ENCODE results near the gene YARS1. TPM values are rescaled to one million over a fixed set of nuclear protein-coding genes. Genes with fewer than 3 reads are reported as not detected.

YARS1 gene
- total and polyA plus RNA-seq, 8 donors = 25.1 to 135 (median 34.9) TPM

DNA sequence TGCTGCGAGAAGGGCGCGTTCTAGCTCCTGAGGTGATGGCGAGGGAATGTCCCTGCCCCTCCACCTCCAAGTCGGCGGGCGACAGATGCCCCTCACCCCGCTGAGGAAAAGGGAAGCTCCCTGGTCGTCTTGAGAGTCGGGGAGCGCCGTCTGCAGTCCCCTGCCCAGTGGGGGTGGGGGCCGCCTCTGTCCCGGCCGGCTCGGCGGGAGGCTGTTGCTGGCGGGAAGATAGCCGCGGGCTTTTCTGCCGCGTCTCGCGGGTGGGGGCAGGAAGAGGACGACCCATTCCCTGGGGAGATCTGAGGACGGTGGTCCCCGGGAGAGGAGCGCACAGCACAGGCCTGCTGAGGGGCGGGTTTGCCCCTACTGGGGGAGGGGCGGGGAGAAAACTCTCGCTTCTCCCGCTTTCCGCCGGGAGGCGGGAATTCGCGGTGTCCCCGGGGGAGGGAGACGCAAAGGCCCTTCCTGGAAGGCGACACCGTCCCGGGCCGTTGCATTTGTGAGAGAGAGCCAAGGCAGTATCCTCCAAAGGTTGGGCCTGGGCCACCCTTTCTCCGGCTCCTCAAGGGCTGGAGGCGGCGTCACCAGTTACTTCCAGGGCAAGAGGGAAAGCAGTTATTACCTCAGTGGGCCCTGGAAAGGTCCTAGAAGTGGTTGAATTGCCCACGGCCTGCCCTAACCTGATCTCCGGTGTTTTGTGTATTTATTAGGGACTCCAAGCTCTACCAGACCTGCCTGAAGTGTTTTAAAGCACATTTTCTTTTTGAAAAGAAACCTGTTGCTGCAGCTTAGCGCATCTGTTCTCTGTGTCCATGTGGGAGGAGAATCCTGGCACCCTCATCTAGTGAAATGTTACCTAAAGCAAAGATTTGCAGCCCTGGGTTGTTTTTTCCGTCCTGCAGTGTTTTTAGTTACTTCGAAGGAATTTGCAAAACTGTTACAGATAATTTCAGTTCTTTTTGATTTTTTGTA, 943 bp upstream of the YARS1 start:
- WGBS, 2 donors = 1 to 2% methylated on average over 44 to 51 of the region's 51 CpGs
- no peak for FAIRE-seq
- Histone ChIP-seq H3K27me3 (no peaks in the 10 kb centered on the region), H3K9me3 (no peaks in the 10 kb centered on the region), H3K4me3 (peak overlapping the region; percentile 65 to 96 (median 86)), H3K4me1 (peaks cover 17 to 32% (median 20%) of the 10 kb centered on the region in 3 donors), H3K36me3 (no peaks in the 10 kb centered on the region), H3K27ac (peak overlapping the region; percentile 76 to 89 (median 88))
- DNase-seq = peak; percentile 72 to 89 (median 78)
- intact Hi-C loops (cut with DNase I) = no loop called here
- TF ChIP-seq, protein P1, sequence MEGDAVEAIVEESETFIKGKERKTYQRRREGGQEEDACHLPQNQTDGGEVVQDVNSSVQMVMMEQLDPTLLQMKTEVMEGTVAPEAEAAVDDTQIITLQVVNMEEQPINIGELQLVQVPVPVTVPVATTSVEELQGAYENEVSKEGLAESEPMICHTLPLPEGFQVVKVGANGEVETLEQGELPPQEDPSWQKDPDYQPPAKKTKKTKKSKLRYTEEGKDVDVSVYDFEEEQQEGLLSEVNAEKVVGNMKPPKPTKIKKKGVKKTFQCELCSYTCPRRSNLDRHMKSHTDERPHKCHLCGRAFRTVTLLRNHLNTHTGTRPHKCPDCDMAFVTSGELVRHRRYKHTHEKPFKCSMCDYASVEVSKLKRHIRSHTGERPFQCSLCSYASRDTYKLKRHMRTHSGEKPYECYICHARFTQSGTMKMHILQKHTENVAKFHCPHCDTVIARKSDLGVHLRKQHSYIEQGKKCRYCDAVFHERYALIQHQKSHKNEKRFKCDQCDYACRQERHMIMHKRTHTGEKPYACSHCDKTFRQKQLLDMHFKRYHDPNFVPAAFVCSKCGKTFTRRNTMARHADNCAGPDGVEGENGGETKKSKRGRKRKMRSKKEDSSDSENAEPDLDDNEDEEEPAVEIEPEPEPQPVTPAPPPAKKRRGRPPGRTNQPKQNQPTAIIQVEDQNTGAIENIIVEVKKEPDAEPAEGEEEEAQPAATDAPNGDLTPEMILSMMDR (IDR thresholded peaks at IDR 0.05) = no peak
- peak; percentile 39 to 65 (median 59) for ATAC-seq

DNA sequence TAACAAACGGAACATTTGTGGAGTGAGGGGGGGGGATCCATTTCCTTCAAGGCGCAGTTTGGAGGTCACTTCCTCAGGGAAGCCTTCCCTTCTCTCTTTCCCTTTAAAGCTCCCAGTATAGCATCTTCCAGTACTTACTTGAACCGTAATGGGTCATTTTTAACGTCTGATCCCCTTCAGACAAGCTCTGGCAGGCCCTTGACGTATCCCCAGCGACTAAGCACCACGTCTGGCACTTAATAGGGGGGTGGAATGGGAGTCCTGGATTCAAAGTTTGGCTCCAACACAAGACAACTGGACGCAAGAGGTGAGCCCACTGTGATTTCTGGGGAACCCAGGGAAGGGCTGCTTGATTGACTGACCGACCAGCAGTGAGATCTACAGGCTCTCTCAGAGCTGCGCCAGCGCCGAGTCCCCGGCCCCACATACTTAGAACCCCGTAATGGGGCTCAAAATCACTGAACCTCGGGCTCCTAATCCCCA, 441 bp downstream of the YARS1 start:
- Histone ChIP-seq H3K4me1 (peaks cover 20 to 46% (median 21%) of the 10 kb centered on the region in 3 donors), H3K4me3 (peak overlapping the region; percentile 65 to 96 (median 86)), H3K27me3 (no peaks in the 10 kb centered on the region), H3K27ac (peak overlapping the region; percentile 59 to 89 (median 88)), H3K9me3 (no peaks in the 10 kb centered on the region), H3K36me3 (no peaks in the 10 kb centered on the region)
- no peak for DNase-seq
- TF ChIP-seq, protein P1 (IDR thresholded peaks at IDR 0.05) = no peak
- ATAC-seq = peak; percentile 0 to 8 (median 2)
- no peak for FAIRE-seq
- intact Hi-C loops (cut with DNase I) = no loop called here
- 0 to 1% methylated on average over 15 of the region's 15 CpGs for WGBS, 2 donors

DNA sequence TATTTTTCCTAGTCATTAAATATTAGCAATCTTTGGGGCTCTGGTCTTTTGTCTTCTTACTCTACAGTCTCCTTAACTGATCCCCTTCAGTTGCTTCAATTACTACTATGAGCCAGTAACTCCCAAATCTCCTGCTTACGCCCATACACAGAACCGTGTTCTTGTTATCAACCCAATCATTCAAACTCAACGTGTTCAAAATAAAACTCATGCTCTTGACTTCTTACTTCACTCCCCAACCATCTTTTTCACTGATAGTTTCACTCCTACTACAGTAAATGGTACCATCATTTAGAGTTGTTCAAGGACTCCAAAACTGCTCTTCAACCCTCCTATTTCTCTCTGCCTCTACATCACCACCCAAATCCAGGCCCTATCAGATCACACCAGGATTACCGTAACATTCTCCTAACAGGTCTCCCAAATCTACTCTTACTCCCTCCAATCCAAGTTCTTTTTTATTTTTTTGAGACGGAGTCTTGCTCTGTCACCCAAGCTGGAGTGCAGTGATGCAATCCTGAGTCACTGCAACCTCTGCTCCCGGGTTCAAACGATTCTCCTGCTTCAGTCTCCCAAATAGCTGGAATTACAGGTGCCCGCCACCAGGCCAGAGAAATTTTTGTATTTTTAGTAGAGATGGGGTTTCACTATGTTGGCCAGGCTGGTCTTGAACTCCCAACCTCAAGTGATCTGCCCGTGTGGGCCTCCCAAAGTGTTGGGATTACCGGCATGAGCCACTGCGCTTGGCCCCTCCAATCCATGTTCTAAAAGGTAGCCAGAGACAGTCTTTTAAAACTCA, 3.0 kb downstream of the YARS1 start:
- peaks cover 20 to 45% (median 29%) of the 10 kb centered on the region in 3 donors for H3K4me1 ChIP-seq
- TF ChIP-seq, protein P1 (IDR thresholded peaks at IDR 0.05) = no peak
- H3K4me3 ChIP-seq = no peak overlapping the region

DNA sequence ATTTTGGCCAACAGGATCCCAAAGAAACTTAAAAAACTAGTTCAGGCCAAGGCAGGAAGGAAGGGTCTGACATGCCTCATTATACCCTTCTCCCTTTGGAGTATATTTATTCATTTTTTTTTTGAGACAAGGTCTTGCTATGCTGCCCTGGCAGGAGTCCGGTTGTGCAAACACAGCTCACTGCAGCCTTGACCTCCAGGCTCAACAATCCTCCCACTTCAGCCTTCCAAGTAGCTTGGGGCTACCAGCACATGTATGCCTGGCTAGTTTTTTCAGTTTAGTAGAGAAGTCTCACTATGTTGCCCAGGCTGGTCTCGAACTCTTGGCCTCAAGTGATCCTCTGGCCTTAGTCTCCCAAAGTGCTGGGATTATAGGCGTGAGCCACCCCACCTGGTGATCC, 5.2 kb downstream of the YARS1 start:
- no peak for FAIRE-seq
- WGBS, 2 donors = 54 to 55% methylated on average over 3 of the region's 3 CpGs

More for the DNA sequence above, 3.0 kb downstream of the YARS1 start:
- H3K9me3 ChIP-seq = no peaks in the 10 kb centered on the region
- ATAC-seq (no peak), DNase-seq (peak in 1 of 6 donors; percentile 40), FAIRE-seq (no peak)
- intact Hi-C loops (cut with DNase I) = no loop called here
- H3K36me3 ChIP-seq = peaks cover 0 to 5% (median 0%) of the 10 kb centered on the region in 3 donors
- 53 to 63% methylated on average over 11 of the region's 11 CpGs for WGBS, 2 donors
- H3K27me3 ChIP-seq = no peaks in the 10 kb centered on the region
- peak overlapping the region in 1 of 4 donors; percentile 13 for H3K27ac ChIP-seq

More for the DNA sequence above, 5.2 kb downstream of the YARS1 start:
- peaks cover 0 to 5% (median 0%) of the 10 kb centered on the region in 3 donors for H3K36me3 ChIP-seq
- ATAC-seq = no peak
- H3K4me1 ChIP-seq = peaks cover 13 to 39% (median 32%) of the 10 kb centered on the region in 3 donors
- no peak overlapping the region for H3K27ac ChIP-seq
- DNase-seq = no peak
- H3K27me3 ChIP-seq = no peaks in the 10 kb centered on the region
- no peak overlapping the region for H3K4me3 ChIP-seq
- TF ChIP-seq, protein P1 (IDR thresholded peaks at IDR 0.05) = no peak
- intact Hi-C loops (cut with DNase I) = no loop called here
- H3K9me3 ChIP-seq = no peaks in the 10 kb centered on the region

Data from pancreas (tissue), 10 donors.